WTC11 (cell line): ENCODE measurements around the gene C2CD2. TPM values are rescaled to one million over a fixed set of nuclear protein-coding genes. Genes with fewer than 3 reads are reported as not detected.

ENCODE experiments used
- ATAC-seq: fragments of 200-7000 bp; cut with Tn5 transposase; 2 replicates; pipeline ENCODE4 v1.10.0; 2021; ENCODE audit warnings: mild to moderate bottlenecking, moderate library complexity
- CTCF ChIA-PET: fragments of 300-600 bp; sonication (Branson Sonifier 250); formaldehyde crosslinking; loops from one replicate; lab custom pipeline; 2021; ENCODE audit warnings: antibody characterized with exemption; lab: Charles Lee
- POLR2A ChIA-PET: fragments of 350-600 bp; sonication (Branson Sonifier 250); formaldehyde crosslinking; loops from one replicate; lab custom pipeline; 2021; ENCODE audit warnings: antibody characterized with exemption; lab: Charles Lee
- DNase-seq: peaks from one replicate; pipeline ENCODE4 v3.0.0; 2021; ENCODE audit warnings: low spot score
- H3K27ac Mint-ChIP-seq: 2 replicates; pipeline ENCODE4 v1.8.0; 2021; ENCODE audit warnings: mixed read lengths
- H3K27me3 Mint-ChIP-seq: 2 replicates; pipeline ENCODE4 v1.8.0; 2021; ENCODE audit warnings: low read depth, mild to moderate bottlenecking, moderate library complexity, mixed read lengths
- H3K36me3 Mint-ChIP-seq: 2 replicates; pipeline ENCODE4 v1.8.0; 2021; ENCODE audit warnings: mixed read lengths
- H3K4me1 Mint-ChIP-seq: 2 replicates; pipeline ENCODE4 v1.8.0; 2022; ENCODE audit warnings: mixed read lengths
- H3K4me3 Mint-ChIP-seq: 2 replicates; pipeline ENCODE4 v1.8.0; 2021; ENCODE audit warnings: mild to moderate bottlenecking, moderate library complexity, mixed read lengths
- H3K9me3 Mint-ChIP-seq: 2 replicates; pipeline ENCODE4 v1.8.0; 2021; ENCODE audit warnings: mixed read lengths
- ARID4B ChIP-seq: sonication (generic); formaldehyde crosslinking; IDR thresholded peaks from 2 replicates; pipeline ENCODE4 v1.8.0; 2023; ENCODE audit warnings: missing genetic modification reagents, mild to moderate bottlenecking, borderline replicate concordance
- CREB1 ChIP-seq: sonication (generic); formaldehyde crosslinking; IDR thresholded peaks from 2 replicates; pipeline ENCODE4 v1.8.0; 2023; ENCODE audit warnings: mild to moderate bottlenecking, missing genetic modification reagents
- E2F4 ChIP-seq: sonication (generic); formaldehyde crosslinking; IDR thresholded peaks from 2 replicates; pipeline ENCODE4 v1.8.1; 2022; ENCODE audit warnings: low read depth, mild to moderate bottlenecking, moderate library complexity, missing genetic modification reagents, borderline replicate concordance
- EMX1 ChIP-seq: fragments of 250-450 bp; sonication (Bioruptor Pico); IDR thresholded peaks from 2 replicates; pipeline ENCODE4 v1.8.0; 2021; ENCODE audit warnings: mild to moderate bottlenecking
- ETV6 ChIP-seq: sonication (generic); formaldehyde crosslinking; IDR thresholded peaks from 2 replicates; pipeline ENCODE4 v1.8.1; 2022; ENCODE audit warnings: mild to moderate bottlenecking, missing genetic modification reagents
- FOXK1 ChIP-seq: sonication (generic); formaldehyde crosslinking; IDR thresholded peaks from 2 replicates; pipeline ENCODE4 v1.8.0; 2022; ENCODE audit warnings: mild to moderate bottlenecking, moderate library complexity, missing genetic modification reagents
- HMGA2 ChIP-seq: fragments of 250-450 bp; sonication (Bioruptor Pico); IDR thresholded peaks from 2 replicates; pipeline ENCODE4 v1.4.0; 2021; ENCODE audit warnings: mild to moderate bottlenecking, moderate library complexity
- NFE2L1 ChIP-seq: sonication (generic); formaldehyde crosslinking; IDR thresholded peaks from 2 replicates; pipeline ENCODE4 v1.8.1; 2023; ENCODE audit warnings: missing genetic modification reagents
- NFYB ChIP-seq: sonication (generic); formaldehyde crosslinking; conservative IDR thresholded peaks from 2 replicates; pipeline ENCODE4 v1.8.0; 2022; ENCODE audit warnings: low read depth, missing genetic modification reagents
- OVOL2 ChIP-seq: fragments of 250-450 bp; sonication (Bioruptor Pico); IDR thresholded peaks from 2 replicates; pipeline ENCODE4 v1.9.0; 2021; ENCODE audit warnings: mild to moderate bottlenecking, borderline replicate concordance
- RELA ChIP-seq: sonication (generic); formaldehyde crosslinking; IDR thresholded peaks from 2 replicates; pipeline ENCODE4 v1.8.1; 2022; ENCODE audit warnings: missing genetic modification reagents, mild to moderate bottlenecking, borderline replicate concordance
- TEAD1 ChIP-seq: sonication (generic); formaldehyde crosslinking; IDR thresholded peaks from 2 replicates; pipeline ENCODE4 v1.8.0; 2022; ENCODE audit warnings: mild to moderate bottlenecking, missing genetic modification reagents
- ZNF138 ChIP-seq: sonication (generic); formaldehyde crosslinking; conservative IDR thresholded peaks from 2 replicates; pipeline ENCODE4 v1.8.1; 2022; ENCODE audit warnings: mild to moderate bottlenecking, moderate library complexity, missing genetic modification reagents
- ZNF263 ChIP-seq: sonication (generic); formaldehyde crosslinking; IDR thresholded peaks from 2 replicates; pipeline ENCODE4 v1.8.1; 2022; ENCODE audit warnings: low read depth, mild to moderate bottlenecking, moderate library complexity, missing genetic modification reagents
- ZNF416 ChIP-seq: fragments of 250-450 bp; sonication (Bioruptor Pico); IDR thresholded peaks from 2 replicates; pipeline ENCODE4 v1.9.0; 2021; ENCODE audit warnings: mild to moderate bottlenecking, inconsistent platforms
- ZNF425 ChIP-seq: fragments of 250-450 bp; sonication (Bioruptor Pico); conservative IDR thresholded peaks from 2 replicates; pipeline ENCODE4 v1.9.0; 2021; ENCODE audit warnings: mild to moderate bottlenecking
- ZNF512 ChIP-seq: sonication (generic); formaldehyde crosslinking; IDR thresholded peaks from 2 replicates; pipeline ENCODE4 v1.8.1; 2022; ENCODE audit warnings: missing genetic modification reagents, borderline replicate concordance
- total RNA-seq: library from RNA; stranded (reverse); gene quantifications from 3 replicates; pipeline ENCODE4 v1.2.3, GENCODE V29; 2021
- TF ChIP-seq, protein P1 (sequence below): sonication (generic); formaldehyde crosslinking; IDR thresholded peaks from 2 replicates; pipeline ENCODE4 v1.8.0; 2022; ENCODE audit warnings: mild to moderate bottlenecking, missing genetic modification reagents
- TF ChIP-seq, protein P2 (sequence below): sonication (generic); formaldehyde crosslinking; IDR thresholded peaks from 2 replicates; pipeline ENCODE4 v1.8.1; 2022; ENCODE audit warnings: mild to moderate bottlenecking, moderate library complexity, missing genetic modification reagents
- TF ChIP-seq, protein P3 (sequence below): fragments of 250-450 bp; sonication (Bioruptor Pico); IDR thresholded peaks from 2 replicates; pipeline ENCODE4 v1.9.0; 2021; ENCODE audit warnings: mild to moderate bottlenecking

C2CD2 gene
- total RNA-seq, 1 experiment from 2014 or later: 11.2 TPM

DNA sequence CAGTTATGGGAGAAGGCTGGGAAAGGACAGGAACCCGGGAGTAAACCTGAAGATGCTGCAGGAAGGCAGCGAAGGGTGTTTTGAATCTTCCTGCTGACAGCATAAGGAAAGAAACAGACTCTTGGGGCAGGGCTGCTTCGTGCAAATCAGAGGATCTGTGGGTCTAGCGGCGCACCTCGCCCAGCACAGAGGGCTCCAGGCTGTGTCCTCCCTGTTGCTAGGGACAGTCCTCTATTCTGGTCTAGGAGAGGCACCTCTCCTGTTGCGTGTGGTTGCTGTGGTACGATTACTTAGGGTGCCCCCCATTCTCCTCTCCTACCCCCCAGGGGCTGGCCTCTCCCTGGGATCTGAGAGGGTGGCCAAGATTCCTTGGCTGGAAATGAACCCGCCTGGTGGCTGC lies 11.4 kb downstream of the C2CD2 start:
- no peak overlapping the region for H3K4me3 Mint-ChIP-seq
- no peak overlapping the region for H3K27ac Mint-ChIP-seq
- DNase-seq (no peak), ATAC-seq (no peak)
- no peaks in the 10 kb centered on the region for H3K4me1 Mint-ChIP-seq
- no peak for TF ChIP-seq NFE2L1 (CRISPR knock-in tag)
- no peak for TF ChIP-seq OVOL2 (CRISPR knock-in tag)
- no peak for TF ChIP-seq NFYB
- no peak for TF ChIP-seq TEAD1 (CRISPR knock-in tag)
- TF ChIP-seq HMGA2: no peak
- no peak for TF ChIP-seq ETV6 (CRISPR knock-in tag)
- TF ChIP-seq, protein P1, sequence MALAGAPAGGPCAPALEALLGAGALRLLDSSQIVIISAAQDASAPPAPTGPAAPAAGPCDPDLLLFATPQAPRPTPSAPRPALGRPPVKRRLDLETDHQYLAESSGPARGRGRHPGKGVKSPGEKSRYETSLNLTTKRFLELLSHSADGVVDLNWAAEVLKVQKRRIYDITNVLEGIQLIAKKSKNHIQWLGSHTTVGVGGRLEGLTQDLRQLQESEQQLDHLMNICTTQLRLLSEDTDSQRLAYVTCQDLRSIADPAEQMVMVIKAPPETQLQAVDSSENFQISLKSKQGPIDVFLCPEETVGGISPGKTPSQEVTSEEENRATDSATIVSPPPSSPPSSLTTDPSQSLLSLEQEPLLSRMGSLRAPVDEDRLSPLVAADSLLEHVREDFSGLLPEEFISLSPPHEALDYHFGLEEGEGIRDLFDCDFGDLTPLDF: no peak
- TF ChIP-seq ARID4B: no peak
- TF ChIP-seq RELA: no peak
- TF ChIP-seq ZNF416: no peak
- TF ChIP-seq EMX1 (CRISPR knock-in tag): no peak
- no peak for TF ChIP-seq ZNF425
- TF ChIP-seq E2F4: no peak
- TF ChIP-seq CREB1 (CRISPR knock-in tag): no peak
- no peak for TF ChIP-seq ZNF512
- TF ChIP-seq, protein P2, sequence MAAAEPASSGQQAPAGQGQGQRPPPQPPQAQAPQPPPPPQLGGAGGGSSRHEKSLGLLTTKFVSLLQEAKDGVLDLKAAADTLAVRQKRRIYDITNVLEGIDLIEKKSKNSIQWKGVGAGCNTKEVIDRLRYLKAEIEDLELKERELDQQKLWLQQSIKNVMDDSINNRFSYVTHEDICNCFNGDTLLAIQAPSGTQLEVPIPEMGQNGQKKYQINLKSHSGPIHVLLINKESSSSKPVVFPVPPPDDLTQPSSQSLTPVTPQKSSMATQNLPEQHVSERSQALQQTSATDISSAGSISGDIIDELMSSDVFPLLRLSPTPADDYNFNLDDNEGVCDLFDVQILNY (CRISPR knock-in tag): no peak
- no peak for TF ChIP-seq FOXK1 (CRISPR knock-in tag)
- no peak for TF ChIP-seq ZNF263 (CRISPR knock-in tag)
- TF ChIP-seq ZNF138: no peak
- TF ChIP-seq, protein P3, sequence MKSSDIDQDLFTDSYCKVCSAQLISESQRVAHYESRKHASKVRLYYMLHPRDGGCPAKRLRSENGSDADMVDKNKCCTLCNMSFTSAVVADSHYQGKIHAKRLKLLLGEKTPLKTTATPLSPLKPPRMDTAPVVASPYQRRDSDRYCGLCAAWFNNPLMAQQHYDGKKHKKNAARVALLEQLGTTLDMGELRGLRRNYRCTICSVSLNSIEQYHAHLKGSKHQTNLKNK: no peak
- POLR2A ChIA-PET: no interaction called here
- CTCF ChIA-PET: no interaction called here
- H3K27me3 Mint-ChIP-seq: no peaks in the 10 kb centered on the region
- no peaks in the 10 kb centered on the region for H3K36me3 Mint-ChIP-seq
- peaks cover 6% of the 10 kb centered on the region; the same call in 1 of the 2 replicates for H3K9me3 Mint-ChIP-seq
